GM13977 (cell line): ENCODE data around the gene DLX5.

ENCODE experiments used
- DNase-seq: peaks from one replicate; pipeline ENCODE4 v3.0.0; 2012; ENCODE audit warnings: low spot score
- CTCF ChIP-seq: IDR thresholded peaks from 2 replicates; pipeline ENCODE4 v1.5.1; 2012; ENCODE audit warnings: mild to moderate bottlenecking, control low read depth; ENCODE audit not compliant: insufficient read depth; ENCODE audit errors: extremely low read depth, missing control alignments
- in situ Hi-C: fragments of 300-500 bp; cut with MboI; formaldehyde crosslinking; loops from one replicate; pipeline ENCODE4 v1.12.0; 2022; ENCODE audit warnings: low sequenced_read_pairs, low pct_unique_long_range_greater_than_20kb, mixed read lengths, inconsistent platforms; ENCODE audit not compliant: unreplicated experiment

The DLX5 gene

GRCh38 chr7:97017192-97018125 is 7.2 kb downstream of the DLX5 start:
- DNase-seq = no peak
- in situ Hi-C loops = no loop called here
- no peak for TF ChIP-seq CTCF

DNA sequence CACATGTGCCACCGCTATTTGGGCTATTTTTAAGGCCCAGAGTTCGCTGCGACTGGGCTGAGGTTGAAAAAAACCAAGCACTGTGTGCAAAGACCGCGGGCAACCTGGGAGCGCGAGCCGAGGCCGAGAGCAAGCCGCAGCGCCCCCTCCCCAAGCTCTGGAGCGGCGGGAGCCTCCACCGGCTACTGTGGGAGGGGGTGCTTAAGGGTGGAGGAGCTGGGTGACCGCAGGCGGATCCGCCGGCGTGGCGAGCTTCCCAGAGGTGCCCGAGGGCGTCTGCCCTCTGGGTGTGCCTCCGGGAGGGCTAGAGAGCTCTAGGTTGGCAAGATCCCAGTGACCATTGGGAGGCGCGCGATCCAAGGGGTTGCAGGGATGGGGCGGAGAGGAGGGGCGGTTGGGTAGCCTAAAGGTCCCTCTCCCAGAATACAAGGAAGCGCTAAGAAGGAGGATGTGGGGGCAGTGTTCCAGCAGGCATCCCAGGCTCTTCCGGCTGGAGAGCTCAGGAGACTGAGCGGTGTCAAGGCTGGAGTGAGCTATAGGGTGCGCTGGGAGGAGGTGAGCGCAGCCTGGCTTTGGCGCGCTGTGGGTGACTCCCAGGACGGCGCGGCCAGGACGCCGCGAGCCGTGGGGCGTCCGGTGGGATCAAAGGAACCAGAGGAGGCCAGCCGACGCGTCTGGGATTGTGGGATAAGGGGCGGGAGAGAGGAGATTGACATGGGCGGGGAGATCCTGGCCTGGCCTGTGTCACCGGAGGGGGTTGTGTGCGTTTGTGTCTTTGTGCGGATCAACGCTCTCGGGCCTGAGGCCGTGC is 8.0 kb downstream of the DLX5 start:
- no peak for TF ChIP-seq CTCF
- in situ Hi-C loops = no loop called here
- no peak for DNase-seq

- TF ChIP-seq CTCF = no peak
- in situ Hi-C loops = no loop called here
- no peak for DNase-seq
These were observed 8.8 kb downstream of the DLX5 start for GRCh38 chr7:97015756-97016380.

GRCh38 chr7:97015279-97015678 is 9.4 kb downstream of the DLX5 start:
- TF ChIP-seq CTCF = no peak
- DNase-seq = no peak
- in situ Hi-C loops = no loop called here

GRCh38 chr7:97014145-97014750 is 10.4 kb downstream of the DLX5 start:
- no peak for TF ChIP-seq CTCF
- in situ Hi-C loops = no loop called here
- no peak for DNase-seq

DNA sequence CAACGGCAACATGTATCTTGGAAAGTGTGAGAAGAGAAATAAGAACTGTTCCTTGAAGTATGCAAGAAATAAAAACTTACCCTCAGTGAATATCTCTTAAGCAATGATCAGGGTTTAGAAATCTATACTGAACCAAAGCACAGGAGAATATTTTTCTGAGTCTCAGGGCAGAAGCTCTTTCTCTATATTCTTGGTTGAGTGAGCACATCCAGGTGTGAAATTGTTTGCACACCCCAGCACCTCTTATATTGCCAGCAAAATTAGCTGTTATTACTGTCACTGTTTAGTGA is 10.8 kb downstream of the DLX5 start:
- no peak for DNase-seq
- TF ChIP-seq CTCF = no peak
- in situ Hi-C loops = no loop called here
